HG03066 (cell line): ENCODE results near the gene C3orf18.
"Not testable (repeated sequence)": the region's sequence is repeated elsewhere in the genome, so short reads cannot be mapped to it uniquely, and the experiment has no call there.

ENCODE experiments used
- ATAC-seq: cut with Tn5 transposase; IDR thresholded peaks from one replicate; pipeline ENCODE4 v1.9.1; 2021; ENCODE audit warnings: low read depth; ENCODE audit not compliant: unreplicated experiment

C3orf18 gene

DNA sequence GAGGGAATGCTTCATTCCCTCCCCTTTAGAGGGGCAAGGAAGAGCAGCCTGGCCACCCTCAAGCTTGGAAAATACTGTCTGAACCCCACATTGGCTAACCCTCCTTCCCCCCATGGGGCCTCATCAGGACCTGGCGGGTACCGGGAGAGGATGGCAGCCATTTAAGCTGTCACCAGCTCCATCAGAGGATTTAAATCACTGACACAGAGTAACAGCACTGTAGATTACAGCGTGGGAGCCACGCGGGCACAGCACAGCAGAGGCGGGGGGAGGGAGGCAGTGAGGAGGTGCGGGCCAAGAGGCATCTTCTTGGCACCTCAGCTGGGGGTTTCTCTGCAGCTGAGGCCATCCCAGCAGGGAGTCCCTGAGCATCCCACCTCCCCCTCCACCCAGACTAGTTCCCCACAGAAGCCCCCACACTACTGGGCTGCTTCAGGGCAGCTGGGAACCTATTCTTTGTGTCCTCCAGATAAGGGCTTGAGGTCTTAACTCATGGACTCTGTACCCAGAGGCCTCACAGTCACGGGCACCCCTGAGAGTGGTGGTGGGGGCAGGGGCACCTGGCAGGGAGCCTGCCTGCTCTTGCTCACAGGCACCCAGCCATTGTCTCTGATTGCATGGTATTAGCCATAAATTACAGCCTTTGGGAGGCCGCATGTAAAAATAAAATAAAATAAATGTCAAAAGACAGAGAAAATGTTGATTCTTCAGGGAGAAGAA is 42.2 kb downstream of the C3orf18 start:
- ATAC-seq, result no peak

DNA sequence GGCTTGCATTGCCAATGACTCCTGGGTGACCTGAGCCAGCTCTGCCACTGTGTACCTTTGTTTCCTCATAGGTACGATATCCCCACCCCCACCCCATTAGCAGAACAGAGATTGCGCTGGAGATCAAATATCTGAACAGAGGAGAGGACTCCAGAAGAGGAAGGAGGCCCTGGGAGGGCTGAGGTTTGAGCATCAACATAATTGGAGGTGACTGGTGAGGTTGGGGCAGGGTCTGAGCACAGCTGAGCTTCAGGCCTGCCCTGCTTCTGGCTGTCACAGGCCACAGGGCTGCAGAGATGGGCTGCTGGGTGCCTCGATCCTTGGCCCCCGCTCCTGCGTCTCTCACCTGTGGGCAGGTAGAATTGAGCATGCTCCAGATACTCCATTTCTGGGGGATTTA is 42.8 kb downstream of the C3orf18 start:
- no peak for ATAC-seq

DNA sequence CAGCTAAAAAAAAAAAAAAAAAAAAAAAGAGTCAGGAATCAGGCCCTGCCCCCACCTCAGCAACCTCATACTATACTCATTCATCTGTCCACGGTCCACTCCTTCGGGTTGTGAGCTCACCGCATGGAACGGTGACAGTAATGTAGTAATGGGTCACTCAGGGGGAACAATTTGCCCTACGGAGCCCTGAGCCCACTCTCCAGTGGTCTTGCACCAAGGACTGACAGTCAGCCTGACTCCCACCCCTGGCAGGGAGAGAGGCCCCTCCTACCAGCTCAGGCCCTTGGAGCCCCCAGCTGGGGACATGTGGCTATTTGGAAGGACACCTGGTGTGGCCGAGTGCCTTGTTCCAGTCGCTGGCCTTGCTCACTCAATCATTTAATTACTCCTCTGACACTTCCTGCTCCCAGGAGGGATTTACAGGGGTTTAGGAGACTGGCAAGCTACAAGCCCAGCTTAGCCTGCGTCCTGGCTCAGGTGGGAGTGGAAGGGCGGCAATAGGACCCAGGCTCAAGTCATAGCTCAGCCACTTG is 44.2 kb downstream of the C3orf18 start:
- ATAC-seq, result no peak

DNA sequence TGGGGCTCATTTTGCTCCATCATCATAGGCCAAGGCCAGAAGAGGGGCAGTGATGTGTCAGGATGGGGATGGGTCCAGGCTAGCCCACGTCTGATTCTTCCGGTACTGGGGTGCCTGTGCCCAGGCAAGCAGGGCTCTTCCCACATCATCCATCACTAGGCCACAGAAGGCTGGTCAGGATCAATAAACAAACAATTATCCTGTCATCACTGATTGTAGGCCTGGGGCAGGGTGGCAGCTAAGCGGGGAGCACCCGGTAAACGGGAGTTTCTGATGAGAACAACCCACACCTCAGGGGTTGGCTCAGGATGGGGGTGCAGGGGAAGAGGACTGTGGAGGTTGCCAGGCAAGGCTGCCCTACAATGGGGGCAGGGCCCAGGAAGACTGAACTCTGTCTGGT is 46.0 kb downstream of the C3orf18 start:
- ATAC-seq, result no peak

DNA sequence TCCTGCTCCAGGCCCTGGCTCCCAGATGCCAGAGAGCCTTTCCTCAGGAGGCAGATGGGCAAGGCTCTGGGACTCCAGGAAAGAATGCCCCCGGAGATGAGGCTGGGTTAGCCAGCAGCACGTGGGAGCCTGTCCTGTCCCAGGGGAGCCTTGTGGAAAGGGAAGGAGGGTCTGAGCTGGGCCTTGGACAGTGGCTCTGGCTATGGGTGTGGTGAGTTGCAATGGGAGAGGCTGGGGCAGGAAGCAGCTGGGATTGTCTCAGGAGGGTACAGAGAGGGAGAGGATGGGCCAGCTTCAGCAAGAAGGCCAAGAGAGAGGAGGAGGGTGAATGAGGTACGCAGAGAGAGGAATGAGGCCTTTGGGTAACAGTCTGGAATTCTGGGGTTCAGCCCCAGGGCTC is 46.7 kb downstream of the C3orf18 start:
- no peak for ATAC-seq

DNA sequence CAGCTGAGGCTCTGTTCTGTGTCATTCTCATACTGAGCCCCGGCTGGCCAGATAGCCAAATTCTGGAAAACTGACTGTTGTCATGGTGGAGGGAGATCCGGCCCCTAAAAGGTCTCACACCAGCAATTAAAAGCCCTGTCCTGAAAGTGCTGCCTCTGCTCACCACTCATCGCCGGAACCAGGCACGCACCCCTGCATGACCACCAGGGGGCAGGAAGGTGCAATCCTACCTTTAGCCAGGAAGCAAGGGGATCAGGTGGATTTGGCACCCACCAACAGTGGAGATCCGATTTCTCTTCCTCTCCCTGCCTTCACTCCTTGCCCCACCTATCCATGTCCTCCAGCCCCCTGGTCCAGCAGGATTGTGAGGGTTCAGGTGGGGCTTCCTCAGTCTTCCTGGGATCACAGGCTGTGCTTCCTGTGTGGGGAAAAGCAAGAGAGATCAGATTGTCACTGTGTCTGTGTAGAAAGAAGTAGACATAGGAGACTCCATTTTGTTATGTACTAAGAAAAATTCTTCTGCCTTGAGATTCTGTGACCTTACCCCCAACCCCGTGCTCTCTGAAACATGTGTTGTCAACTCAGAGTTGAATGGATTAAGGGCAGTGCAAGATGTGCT is 48.0 kb downstream of the C3orf18 start:
- no peak for ATAC-seq

DNA sequence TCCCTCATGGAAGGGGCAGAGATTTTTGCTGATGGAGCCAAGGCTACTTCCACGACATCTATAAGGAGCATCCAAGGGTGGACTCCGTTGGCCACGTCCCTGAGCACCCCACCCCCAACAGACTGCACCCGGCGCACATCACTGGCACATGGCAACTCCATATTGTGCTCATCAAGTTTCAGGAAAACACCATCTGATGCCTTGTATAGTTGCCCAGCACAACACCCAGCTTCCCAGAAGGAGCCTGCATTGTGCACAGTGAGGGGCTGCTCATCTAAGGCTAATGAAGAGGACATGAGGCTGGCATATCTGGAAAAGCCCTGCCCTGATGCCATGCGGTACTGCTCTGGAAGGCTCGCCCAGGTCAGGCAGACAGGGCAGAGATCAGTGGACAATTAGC is 49.1 kb downstream of the C3orf18 start:
- no peak for ATAC-seq

DNA sequence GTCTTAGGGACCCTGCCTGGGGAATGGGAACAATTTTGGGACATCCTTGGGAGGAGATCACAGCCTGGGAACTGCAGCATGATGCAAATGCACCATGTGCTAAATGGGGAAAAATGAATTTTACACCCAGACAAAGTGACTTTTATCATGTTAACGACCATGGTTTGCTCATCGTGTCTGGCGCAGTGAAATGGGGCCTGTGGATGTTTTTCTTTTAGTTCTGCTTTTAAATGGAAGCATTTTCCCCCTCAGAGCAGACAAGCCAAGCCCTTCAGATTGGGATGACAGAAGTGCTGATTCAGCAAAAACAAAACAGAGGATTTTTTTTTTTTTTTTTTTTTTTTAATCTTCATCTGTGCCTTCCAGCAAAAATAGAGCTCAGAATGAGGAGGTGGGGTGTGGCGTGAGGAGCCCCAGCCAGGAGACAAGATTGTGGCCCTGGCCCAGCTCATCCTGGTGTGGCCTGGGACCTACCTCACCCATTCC is 49.8 kb downstream of the C3orf18 start:
- no peak for ATAC-seq

DNA sequence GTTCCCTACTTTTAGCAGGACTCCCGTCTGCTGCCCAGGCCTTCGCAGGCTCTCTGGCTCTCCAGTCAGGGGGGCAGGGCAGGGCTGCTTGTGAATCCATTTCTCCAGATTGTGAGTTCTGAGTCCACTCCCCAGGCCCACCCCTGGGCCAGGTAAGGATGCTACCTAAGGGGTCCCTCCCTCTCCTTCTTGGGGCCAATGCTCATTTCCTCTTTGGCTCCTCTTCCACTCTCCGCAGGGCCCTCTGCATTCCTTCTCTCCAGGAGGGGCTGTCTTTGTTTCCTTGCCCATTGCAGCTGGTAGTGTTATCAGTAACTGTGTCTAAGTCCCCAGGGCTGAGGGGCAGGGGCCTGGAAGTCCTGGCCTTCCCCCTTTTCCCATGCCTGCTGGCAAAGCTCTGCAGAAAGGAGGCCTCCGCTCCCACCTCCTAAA is 51.1 kb downstream of the C3orf18 start:
- ATAC-seq, result no peak

DNA sequence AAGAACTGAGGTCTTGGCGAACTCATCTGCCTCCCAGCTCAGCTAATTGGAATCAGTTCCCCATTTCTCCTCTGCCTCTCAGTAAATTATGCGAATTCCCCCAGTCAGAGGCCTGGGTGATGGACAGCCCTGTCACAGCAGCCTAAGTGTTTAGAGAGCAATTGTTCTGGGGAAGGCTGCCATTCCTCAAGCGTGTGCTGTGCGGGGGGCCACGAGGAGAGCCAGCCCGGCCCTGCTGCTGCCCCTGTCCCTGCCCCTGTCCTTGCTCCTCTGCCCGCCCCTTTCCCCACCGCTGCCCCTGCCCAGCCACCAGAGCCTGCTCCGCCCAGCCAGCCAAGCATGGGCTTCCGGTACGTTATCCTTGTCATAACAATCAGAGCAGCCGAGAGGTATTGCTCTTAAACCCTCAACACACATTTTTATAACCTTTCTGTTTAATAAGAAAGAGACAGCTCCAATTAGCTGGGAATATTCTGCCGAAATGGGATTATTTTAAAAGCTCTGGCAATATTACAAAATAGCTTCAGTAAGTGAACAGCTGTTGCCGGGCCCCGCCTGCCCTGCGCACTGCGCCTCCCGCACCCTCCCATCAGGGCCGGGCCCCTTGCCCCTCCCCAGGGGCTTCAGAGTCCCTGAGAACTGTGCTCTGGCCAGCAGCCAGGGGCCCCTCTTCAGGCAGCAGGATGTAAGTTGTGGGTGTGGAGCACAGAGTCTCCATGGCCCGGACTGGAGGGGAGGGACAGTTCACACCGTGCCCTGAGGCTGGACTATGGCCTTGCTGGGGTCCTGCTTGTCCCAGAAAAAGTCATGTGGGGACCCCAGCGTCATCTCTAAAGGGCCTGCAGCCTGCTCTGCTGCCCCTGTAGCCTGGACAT is 51.7 kb downstream of the C3orf18 start:
- ATAC-seq, result no peak

DNA sequence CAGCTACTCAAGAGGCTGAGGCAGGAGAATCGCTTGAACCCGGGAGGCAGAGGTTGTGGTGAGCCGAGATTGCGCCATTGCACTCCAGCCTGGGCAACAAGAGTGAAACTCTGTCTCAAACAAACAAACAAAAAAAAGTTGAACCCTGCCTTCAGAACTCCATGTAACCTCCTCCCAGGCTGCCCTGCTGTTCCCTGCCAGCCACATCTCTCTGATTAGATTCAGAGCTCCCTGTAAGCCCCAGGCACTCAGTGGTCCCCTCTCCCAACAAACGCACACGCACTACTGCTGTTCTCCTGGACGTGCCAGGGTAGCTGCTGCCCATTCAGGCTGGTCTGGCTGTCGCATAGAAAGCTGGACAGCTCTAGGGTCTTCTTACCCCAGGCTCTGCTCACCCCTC is 54.6 kb downstream of the C3orf18 start:
- ATAC-seq, result not testable (repeated sequence)

DNA sequence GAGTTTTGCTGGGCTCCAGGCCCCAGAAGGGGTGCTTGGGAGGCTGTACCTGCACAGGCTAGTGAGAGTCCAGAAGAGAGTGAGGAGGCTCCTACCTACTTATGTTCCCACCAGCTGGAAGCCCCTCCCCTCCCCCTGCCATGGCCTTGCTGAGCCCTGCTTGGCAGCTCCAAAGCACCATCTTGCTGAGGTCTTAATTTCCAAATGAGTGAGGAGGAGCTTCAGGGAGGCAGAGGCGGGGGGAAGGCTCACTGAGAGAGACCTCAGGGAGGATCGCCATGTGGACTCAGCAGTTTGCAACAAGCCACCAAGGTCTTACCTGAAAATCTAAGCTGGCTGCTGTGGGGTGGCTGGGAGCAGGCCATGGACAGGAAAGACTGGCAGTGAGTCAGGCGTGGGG is 55.4 kb downstream of the C3orf18 start:
- ATAC-seq, result no peak

DNA sequence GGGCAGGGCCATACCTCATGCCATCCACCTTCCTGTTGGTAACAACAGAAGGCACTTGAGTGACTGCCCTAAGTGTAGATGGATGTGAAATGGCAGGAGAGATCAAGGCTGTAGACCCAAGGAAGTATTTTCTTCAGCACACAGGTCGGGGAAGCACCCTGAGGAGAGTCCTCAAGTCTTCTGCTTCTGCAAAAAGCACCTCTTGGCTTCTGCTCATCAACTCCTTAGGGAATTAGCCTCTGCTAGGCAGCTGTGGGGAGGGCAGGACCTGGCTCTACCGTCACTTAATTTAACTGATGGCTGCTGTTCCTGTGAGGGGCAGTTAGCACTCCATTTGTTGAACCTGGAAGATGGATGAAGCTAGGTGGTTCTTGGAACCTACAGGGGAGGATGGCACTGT is 57.2 kb downstream of the C3orf18 start:
- no peak for ATAC-seq

DNA sequence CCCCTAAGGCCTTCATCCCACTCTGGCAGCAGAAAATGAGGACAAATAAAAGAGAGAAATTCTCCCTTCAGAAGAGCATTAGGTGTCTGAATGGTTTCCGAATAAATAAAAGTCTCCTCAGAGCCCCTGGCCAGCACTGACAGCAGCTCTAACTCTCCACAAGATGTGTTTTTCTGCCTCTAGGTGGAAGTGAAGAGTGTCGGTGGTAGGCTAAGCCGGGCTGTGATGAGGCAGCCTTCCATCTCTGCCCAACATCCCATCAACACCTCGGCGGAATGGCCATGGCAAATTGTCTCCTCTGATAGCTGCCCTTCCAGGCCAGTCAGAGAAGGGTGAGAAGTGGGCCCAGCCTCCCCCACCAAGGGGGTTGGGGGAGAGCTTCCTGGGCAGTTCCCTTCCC is 57.8 kb downstream of the C3orf18 start:
- ATAC-seq, result no peak

DNA sequence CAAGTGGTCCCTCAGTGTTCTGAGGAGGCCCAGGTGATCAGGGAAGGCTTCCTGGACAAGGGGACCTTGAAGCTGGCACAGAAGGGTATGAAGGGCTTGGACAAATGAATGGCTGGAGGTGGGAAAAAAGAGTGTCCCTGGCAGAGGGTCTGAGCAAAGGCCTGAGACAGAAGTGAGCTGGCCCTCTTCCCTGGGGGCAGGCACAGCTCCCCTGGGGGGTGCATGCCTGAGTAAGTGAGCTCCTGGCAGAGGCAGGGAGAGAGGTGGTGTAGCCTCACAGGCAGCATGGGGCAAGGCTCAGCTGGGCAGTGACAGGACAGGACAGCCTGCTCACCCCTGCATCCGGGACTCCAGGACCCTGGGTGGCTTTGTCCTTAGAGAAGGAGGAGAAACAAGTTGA is 58.7 kb downstream of the C3orf18 start:
- no peak for ATAC-seq
